Hematopoietic multipotent progenitor cell treated with erythropoietin and hydrocortisone succinate and interleukin-3 and kit ligand, for 8 days (in vitro differentiated cells): Measurements from ENCODE around the gene GRK7.
"Not testable (repeated sequence)": the region's sequence is repeated elsewhere in the genome, so short reads cannot be mapped to it uniquely, and the experiment has no call there.

ENCODE experiments used
- DNase-seq: peaks from one replicate; pipeline ENCODE4 v3.0.0-alpha.2; 2015

Gene GRK7

GRCh38 chr3:141763088-141763750 lies at the start of gene GRK7:
Gene GRK7 (plus strand): TSS chr3:141763408. CDS start chr3:141778285, 14,877 bp downstream.
- DNase-seq, result no peak

- no peak for DNase-seq
These were observed 48.5 kb upstream of the GRK7 start for GRCh38 chr3:141714671-141715070.

- DNase-seq, result no peak
These were observed 41.1 kb upstream of the GRK7 start for GRCh38 chr3:141722081-141722480.

DNA sequence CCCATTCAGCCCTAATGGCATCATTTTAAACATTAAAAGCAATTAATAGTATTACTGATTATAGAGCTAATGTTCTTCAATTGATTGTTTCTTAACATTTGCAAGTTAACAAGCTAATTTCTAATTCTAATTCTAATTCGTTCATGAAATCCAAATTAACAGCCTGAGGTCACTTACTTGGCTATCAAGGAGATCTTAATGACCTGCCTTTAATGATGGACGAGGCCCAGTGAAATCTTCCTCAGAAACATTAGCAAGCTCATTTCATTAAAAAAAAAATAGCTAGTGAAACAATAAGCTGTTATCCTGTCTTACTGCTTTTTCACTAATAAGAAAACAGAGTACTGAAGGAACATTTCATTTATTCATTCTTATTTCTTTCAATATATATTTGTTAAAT lies 40.6 kb upstream of the GRK7 start:
- no peak for DNase-seq

GRCh38 chr3:141723255-141723654 lies 40.0 kb upstream of the GRK7 start:
- no peak for DNase-seq

DNA sequence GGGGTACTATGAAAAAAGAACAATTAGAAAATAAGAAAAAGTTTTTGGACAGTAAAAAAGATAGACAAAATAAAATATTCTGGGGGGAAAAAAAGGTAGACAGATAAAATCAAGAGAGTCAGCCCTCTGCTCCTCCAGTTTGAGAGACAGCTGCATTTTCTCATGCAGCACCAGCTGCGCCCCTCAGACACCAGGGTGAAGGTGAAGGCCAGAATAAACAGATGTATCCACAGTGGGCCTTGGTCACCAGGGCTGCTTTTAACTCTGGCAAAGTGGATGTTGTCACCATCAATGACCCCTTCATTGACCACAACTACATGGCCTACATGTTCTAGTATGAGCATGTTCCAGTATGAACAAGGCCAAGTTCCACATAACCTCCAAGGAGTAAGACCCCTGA lies 39.0 kb upstream of the GRK7 start:
- DNase-seq, result no peak

DNA sequence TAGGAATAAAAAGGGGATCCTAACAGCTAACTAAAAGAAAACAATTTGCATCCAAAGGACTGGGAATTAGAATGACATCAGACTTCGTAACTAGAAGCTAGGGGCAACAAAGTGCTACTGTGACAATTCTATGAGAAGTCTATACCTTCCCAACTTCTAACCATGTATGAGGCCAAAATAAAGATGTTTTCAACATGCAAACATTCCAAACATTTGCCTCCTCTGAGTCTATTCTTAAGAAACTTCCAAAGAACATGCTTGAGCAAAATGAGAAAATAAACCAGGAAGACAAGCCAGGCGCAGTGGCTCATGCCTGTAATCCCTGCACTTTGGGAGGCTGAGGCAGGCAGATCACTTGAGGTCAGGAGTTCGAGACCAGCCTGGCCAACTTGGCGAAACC lies 38.2 kb upstream of the GRK7 start:
- DNase-seq, result no peak

GRCh38 chr3:141726483-141726882 lies 36.7 kb upstream of the GRK7 start:
- no peak for DNase-seq

GRCh38 chr3:141728355-141728892 lies 34.8 kb upstream of the GRK7 start:
- DNase-seq, result no peak

DNA sequence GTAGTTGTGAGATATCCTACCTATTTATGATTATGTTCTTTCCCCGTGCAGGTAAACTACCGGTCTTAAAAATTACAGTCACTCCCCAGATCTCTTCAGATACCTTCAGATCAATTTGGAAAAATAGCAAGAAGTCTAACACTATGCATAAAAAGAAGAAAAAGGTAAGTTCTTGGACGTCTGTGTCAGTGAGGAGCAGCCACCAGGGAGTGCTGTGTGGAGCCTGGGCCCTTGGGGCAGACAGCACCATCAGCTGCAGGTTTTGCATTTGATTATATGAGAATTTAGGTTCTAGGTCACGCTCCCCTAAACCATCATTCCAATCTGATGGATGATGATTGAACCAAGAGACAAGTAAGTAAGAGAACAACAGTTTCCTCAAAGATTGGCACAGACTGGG lies 34.0 kb upstream of the GRK7 start:
- DNase-seq, result no peak

- DNase-seq, result no peak
These were observed 28.0 kb upstream of the GRK7 start for GRCh38 chr3:141735176-141735575.

GRCh38 chr3:141735770-141736465 lies 27.3 kb upstream of the GRK7 start:
- DNase-seq, result no peak

DNA sequence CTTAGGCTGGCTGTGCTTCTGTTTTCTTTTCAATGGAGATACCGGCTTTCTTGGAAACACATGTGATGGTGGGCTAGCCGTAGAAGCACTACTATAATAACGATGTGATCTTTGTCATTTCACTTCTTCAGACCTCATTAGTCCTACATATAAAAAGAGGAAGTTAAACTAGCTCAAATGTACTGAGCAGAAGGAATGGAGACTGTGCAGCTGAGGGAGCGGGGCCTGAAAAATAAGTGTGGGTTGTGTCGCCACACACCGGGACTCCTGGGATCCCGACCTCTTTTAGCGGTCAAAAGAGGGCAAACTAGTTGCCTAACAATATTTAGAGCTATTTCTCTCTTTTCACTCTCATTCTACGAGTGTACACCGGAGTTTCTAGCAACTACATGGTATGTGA lies 26.1 kb upstream of the GRK7 start:
- no peak for DNase-seq

- no peak for DNase-seq
These were observed 25.6 kb upstream of the GRK7 start for GRCh38 chr3:141737678-141738021.

- peak; percentile 95 for DNase-seq
These were observed 25.0 kb upstream of the GRK7 start, which contains the start of gene RNF7 for GRCh38 chr3:141738022-141738890. Gene RNF7 (plus strand): TSS chr3:141738298. CDS start chr3:141738342, 44 bp downstream.

- DNase-seq, result peak; percentile 59
These were observed 24.3 kb upstream of the GRK7 start for GRCh38 chr3:141738891-141739363.

DNA sequence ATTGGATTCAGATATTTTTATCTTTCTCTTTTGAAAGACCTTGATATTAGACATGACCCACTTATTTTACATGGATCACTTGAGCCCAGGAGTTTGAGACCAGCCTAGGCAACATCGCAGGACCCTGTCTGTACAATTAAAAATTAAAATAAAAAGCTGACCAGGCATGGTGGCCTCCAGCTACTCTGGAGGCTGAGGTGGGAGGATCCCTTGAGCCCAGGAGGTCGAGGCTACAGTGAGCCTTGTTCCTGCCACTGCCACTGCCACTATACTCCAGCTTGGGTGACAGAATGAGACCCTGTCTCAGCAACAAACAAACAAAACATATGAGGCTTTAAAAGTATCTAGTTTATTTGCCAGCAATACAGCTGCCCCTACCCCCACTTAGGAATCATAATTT lies 23.5 kb upstream of the GRK7 start:
- DNase-seq, result no peak

- DNase-seq, result no peak
These were observed 22.9 kb upstream of the GRK7 start for GRCh38 chr3:141740349-141740748.

- no peak for DNase-seq
These were observed 19.9 kb upstream of the GRK7 start for GRCh38 chr3:141743305-141743704.

GRCh38 chr3:141746962-141747361 lies 16.2 kb upstream of the GRK7 start:
- DNase-seq, result no peak

DNA sequence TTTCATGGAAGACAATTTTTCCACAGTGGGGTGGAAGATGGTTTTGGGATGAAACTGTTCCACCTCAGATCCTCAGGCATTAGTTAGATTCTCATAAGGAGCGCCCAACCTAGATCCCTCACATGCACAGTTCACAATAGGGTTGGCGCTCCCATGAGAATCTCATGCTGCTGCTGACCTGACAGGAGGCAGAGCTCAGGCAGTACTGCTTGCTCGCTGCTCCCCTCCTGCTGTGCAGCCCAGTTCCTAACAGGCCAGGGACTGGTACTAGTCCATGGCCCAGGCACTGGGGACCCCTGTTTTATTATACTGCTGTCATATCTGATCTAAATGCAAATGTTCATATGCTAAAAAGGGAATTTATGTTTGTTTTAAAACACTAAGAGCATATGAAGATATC lies 9.8 kb upstream of the GRK7 start:
- DNase-seq, result no peak

GRCh38 chr3:141754032-141754431 lies 9.2 kb upstream of the GRK7 start:
- peak; percentile 58 for DNase-seq

DNA sequence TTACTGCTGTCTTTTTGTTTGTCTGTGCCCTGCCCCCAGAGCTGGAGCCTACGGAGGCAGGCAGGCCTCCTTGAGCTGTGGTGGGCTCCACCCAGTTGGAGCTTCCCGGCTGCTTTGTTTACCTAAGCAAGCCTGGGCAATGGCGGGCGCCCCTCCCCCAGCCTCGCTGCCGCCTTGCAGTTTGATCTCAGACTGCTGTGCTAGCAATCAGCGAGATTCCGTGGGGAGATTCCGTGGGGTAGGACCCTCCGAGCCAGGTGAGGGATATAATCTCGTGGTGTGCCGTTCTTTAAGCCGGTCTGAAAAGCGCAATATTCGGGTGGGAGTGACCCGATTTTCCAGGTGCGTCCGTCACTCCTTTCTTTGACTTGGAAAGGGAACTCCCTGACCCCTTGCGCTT lies 656 bp upstream of the GRK7 start:
- DNase-seq, result not testable (repeated sequence)
